Skin epidermis (tissue), 12 donors: Measurements from ENCODE around the gene KCND3.

Source experiments
- H3K27ac ChIP-seq, 21 experiments: fragments of 200-600 bp; sonication (generic) in 11 of 21; one replicate each; pipeline ENCODE4 v1.5.0; 2020; ENCODE audit warnings: mild to moderate bottlenecking in 3 of 21, inconsistent platforms in 2 of 21, moderate library complexity in 2 of 21
- H3K4me3 ChIP-seq, 7 experiments: fragments of 200-600 bp; sonication (generic) in 2 of 7; one replicate each; pipeline ENCODE4 v1.5.0; 2020; ENCODE audit warnings: inconsistent platforms in 2 of 7, mild to moderate bottlenecking in 2 of 7, moderate library complexity in 1 of 7

Gene KCND3

DNA sequence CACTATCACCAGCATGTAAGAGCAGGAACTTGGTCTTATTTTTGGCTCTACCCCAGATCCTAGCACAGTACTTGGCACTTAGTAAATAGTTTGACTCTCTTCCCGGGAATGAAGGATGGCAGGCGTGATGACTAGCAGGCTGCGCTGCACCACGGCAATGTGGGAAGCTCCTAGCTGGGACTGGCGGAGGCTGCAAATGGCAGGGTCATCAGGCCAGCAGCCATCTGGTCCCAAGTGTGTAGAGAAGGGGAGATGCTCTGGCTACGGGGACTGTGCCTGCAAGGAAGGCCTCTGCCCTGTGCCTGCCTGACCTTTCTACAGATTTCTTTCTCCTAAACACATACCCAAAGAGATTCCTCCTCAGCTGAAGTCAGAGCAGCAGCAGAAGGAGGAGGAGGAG is 95.0 kb downstream of the KCND3 start:
- Histone ChIP-seq H3K4me3 (no peak overlapping the region), H3K27ac (no peak overlapping the region)

DNA sequence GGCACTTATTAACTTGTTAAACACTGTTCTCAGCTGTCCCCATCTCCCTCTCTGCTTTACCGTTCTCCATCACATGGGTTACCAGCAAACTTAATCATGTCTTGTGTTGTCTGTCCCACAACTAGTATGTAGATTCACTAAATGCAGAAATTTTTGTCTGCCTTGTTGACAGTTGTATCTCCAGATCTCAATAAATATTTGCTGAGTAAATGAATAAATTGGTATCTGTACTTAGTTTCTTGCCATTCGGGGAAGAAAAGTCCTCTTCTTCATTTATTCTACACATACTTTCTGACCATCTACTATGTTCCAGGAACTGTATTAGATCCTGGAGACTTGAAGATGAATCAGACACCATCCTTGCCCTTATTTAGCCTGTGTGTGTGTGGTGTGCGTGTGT is 97.9 kb downstream of the KCND3 start:
- no peak overlapping the region for H3K27ac ChIP-seq
- H3K4me3 ChIP-seq: no peak overlapping the region

DNA sequence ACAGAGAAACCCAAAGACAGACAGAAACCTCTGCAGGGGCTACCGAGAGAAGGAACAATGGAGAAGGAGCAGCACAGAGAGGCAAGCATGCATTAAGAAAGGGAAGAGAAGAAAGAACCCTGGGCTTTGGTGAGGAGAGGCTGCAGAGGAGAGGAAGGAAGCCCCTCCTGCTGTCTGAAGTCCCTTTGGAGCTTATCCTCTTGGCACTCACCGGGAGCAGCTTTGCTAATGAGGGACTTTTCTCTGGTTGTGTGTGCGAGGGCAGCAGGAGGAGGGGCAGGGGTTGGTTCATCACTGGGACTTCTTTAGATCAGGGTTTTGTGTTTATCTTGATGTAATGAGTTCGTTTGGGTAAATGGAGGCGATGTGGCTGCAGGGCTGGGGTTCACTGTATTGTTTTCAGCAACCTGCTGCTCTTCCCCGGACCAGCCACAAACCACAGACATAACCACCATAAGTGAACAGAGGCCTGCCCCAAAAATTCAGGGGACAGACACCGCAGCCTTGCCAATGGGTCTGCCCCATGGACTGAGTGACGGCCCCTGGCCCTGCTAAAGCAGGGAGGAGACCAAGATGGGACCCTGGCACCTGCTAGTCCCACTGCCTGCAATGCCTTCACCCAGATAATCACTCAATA is 100.6 kb downstream of the KCND3 start:
- Histone ChIP-seq H3K4me3 (no peak overlapping the region), H3K27ac (no peak overlapping the region)

DNA sequence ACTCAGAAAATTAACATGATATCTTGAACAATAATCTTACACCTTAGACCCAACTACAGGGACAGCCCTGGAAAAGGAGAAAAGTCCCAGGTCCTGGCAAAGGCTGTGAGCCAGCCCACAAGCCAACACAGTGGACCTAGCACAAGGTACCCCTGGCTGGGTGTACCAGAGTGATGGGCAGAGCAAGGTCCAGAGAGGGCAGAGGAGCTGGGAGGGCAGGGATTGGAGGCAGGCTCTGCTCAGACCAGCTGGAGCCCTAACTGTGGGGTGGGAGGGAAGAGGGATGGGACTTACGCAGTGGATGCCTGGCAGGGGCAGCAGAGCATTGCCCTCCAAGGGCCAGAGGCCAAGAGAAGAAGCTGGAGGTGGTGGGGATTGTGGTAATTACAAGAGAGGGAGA is 101.6 kb downstream of the KCND3 start:
- no peak overlapping the region for H3K4me3 ChIP-seq
- no peak overlapping the region for H3K27ac ChIP-seq

DNA sequence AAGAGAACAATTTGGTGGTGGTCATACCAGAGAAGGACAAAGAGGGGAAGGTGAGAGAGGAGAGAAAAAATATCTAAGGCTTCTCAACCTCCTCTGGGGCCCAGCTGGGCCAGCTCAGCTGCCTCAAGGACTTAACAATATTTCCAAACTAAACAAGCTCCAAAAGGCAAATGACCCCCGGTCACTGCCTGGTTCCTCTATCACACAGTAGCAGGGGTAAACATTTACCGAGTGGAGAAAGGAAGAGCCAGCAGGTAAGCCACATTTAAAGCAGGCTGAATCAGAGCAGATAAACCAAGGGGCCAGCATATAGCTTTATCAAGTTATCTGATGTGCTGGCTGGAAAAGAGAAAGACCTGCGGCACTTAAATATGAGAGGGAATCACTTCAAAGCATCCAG is 102.1 kb downstream of the KCND3 start:
- Histone ChIP-seq H3K27ac (no peak overlapping the region), H3K4me3 (no peak overlapping the region)

DNA sequence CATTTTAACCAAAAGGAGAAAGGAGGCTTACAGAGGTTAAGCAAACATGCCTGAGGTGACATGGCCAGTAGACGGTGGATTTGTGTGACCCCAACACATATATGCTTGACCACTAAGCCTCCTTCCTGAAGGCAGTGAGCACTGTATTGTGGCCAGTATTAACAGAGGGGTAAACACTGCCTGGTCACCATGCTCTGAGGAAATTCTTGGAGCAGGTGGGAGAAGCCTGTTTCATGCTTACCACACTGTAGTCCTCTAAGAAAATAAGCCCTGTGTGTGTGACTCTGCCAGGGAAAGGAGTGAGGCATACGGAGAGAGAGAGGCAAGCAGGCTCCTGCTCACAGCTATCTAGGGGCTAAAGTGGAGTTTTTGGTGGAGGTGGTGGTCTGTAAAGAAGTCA is 102.7 kb downstream of the KCND3 start:
- Histone ChIP-seq H3K27ac (no peak overlapping the region), H3K4me3 (no peak overlapping the region)

DNA sequence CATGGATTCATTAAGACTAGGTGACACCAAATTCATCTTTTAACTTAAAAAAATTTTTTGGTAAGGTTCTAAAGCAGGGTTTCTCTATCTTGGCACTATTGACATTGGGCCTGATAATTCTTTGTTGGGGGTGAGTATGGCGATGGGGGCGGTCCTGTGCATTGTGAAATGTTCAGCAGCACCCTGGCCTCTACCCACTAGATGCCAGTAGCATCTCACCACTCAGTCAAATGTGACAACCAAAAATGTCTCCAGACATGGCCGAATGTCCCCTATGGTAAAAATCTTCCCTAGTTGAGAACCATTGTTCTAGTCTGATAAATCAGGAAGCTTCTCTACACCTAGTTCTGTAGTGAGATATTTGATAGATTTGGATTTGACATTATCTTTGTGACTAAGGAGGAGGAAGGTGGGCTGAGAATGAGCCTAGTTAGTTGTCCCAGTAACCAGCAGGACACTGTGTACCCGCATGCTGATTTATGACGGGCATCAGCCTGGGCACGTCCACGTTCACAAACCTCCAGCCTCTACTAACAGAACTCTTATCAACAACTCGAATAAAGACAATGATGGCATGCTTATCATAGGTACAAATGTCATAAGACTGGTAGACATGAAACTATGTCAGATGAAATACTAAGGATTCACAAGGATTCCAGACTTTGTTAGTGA is 104.6 kb downstream of the KCND3 start:
- Histone ChIP-seq H3K4me3 (no peak overlapping the region), H3K27ac (no peak overlapping the region)

DNA sequence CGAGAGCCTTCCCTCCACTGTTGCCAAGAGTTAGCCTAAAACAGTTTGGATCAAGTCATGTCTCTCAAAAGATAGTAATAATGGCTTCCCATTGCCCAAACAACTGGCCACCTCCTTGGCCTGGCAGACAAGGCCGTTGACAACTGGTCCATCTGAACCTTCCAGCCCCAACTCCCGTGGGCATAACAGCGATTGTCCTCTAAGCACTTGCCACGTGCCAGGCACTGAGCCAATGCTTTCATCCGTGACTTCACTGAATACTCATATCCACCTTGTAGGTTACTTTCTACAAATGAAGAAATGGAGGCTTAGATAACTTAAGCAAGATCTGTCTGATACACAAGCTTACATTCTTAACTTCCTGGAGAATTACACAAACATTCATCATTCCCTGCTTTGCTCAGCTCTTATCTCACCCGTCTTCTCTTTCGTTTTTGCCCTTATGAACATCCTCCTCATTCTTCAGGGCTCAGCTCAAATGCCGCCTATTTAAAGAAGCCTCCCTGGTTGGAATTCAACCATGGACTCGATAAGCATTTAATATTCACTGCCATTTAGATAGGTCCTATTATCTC is 106.4 kb downstream of the KCND3 start:
- no peak overlapping the region for H3K27ac ChIP-seq
- H3K4me3 ChIP-seq: no peak overlapping the region

DNA sequence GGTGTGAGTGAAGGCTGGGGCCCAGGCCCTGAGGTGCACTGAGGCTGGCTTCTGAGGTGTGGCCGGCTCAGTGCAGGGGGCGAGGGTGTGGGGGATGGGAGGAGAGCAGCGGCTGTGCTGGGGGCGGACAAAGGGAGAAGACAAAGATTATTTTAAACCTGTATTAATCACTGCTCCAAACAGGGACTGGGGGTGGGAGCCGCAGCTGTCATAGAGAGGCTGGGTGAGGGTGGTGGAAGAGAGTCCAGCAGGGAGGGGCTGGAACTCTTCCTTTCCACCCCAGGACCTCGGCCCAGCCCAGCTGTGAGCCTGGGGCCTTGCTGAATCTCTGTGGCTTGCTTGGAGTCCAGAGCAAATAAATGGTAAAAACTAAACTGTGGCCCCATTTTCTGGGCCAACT is 106.9 kb downstream of the KCND3 start:
- Histone ChIP-seq H3K4me3 (no peak overlapping the region), H3K27ac (no peak overlapping the region)

DNA sequence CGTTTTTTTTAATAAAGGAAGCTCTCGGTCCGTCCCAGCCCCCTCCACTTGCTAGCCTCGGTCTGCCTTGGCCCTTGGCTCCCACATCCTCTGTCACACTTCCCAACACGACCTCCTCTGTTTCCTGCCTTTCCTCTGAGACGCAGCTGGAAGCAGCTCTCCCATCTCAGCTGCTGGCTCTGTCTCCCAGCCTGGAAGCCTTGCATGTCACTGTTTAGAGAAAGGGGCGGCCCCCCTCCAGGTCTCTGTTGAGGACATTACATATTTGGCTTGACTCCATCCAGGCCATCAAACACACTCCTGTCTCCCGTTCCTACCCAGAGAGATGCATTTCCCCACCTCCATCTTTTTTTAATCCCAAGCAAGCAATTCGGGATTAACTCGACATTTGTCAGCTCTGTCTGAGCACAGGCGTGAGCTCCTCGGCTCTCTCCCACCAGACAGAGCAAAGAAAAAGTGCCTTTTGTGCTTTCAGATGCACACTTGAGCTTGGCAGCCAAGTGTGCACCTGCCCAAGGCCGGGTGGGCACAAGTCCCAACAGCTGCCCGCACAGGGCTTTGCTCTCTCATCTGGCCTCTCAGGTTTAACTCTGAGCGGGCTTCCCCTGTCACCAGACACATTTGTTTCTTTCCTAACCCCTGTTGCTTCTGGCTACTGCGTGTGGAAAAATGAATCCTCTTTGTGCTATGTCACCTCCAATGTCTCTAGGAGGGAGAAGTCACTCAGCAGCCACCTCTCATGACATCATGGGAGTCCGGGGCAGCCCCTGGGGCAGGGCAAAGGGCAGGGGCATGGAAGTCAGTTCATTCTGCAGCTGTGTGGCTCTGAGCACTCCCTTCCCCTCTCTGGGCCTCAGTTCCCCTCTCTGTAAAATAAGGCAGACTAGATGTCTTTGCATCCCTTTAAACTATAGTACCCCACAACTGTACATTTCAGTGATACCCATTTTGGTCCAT is 108.3 kb downstream of the KCND3 start:
- H3K27ac ChIP-seq: no peak overlapping the region

DNA sequence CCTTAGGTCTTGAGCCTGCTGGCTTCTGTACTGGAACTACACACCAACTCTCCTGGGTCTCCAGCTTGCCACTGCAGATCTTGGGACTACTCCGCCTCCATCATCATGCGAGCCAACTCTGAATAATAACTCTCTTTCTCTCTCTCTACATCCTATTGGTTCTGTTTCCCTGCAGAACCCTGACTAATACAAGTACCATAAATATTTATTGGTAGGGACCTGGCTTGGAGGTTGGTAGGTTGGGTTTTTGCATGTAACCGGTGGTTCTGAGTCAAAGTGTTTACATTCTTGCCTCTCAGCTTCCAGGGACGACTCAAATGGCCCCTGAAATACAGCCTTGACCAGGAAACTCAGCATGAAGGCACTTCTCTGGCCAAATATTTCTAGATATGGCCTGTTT is 110.4 kb downstream of the KCND3 start:
- Histone ChIP-seq H3K27ac (no peak overlapping the region), H3K4me3 (no peak overlapping the region)

More for the DNA sequence above, 108.3 kb downstream of the KCND3 start:
- H3K4me3 ChIP-seq: no peak overlapping the region

DNA sequence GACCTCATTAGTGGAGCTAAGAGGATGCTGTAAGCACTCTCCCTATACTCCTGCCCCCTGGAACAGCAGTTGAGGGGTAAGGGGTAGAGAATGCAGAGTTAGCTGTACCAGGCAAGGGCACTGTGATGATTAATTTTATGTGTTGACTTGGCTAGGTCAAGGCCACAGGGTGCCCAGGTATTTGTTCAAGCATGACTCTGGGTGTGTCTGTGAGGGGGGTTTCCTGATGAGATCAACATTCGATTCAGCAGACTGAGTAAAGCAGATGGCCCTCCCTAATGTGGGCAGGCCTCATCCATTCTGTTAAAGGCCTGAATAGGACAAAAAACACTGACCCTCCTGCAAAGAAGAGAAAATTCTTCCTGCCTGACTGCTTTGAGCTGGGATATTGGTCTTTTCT is 110.8 kb downstream of the KCND3 start:
- Histone ChIP-seq H3K4me3 (no peak overlapping the region), H3K27ac (no peak overlapping the region)

DNA sequence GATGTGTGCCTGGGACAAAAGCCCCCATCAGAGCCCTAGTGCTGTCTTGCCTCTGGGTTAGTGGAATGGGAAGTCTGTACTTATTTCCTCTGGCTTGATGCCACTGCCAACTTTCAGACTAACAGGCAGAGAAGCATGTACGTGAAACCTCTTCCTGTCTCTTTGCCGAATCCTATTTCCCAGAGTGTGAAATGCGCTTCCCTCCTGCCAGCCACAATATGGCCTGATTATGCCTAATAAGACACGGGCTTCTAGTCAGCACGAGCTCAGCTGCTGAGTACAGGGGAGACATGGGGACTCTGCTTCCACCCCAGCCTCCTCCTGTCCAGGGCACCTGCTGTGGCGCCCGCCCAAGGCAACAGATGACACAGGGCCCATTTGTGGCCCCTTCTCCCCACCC is 111.4 kb downstream of the KCND3 start:
- no peak overlapping the region for H3K27ac ChIP-seq
- H3K4me3 ChIP-seq: no peak overlapping the region

DNA sequence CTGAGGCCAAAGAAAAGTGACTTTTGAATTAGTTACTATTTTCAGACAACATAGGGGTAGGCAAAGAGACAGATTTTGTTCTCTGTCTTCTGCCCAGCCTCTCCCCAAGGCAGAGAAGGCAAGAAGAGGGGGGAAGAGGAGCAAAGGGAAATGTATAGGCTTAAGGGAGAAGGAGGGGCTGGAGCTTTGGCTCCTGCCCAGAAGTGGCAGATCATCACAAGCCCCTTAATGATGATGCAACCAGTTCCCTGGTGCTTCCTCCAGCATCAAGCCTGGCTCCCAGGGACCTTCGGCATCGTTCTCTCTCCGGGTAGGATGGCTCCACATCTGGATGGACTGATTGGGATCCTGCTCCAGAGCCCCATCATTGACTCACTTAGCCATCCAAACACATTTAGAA is 112.8 kb downstream of the KCND3 start:
- Histone ChIP-seq H3K27ac (no peak overlapping the region), H3K4me3 (no peak overlapping the region)

DNA sequence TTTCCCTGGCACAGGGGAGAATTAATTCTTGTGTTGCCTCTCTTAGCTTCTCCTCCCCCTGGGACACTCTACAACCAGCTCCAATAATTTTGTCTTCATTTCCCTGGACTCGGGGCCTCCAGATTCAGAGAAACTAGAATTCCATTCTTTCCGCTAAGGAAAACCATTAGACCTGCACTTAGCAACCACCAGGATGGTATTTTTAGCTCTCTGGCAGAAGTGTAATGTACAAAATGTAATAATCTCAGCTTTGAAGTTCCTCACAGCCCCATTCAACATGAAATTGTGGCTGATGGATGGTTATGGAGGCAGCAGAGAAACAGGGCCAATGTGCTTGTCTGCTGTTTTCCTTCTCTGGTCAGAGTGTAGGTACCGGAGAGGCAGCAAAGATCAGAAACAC is 113.8 kb downstream of the KCND3 start:
- H3K27ac ChIP-seq: no peak overlapping the region

DNA sequence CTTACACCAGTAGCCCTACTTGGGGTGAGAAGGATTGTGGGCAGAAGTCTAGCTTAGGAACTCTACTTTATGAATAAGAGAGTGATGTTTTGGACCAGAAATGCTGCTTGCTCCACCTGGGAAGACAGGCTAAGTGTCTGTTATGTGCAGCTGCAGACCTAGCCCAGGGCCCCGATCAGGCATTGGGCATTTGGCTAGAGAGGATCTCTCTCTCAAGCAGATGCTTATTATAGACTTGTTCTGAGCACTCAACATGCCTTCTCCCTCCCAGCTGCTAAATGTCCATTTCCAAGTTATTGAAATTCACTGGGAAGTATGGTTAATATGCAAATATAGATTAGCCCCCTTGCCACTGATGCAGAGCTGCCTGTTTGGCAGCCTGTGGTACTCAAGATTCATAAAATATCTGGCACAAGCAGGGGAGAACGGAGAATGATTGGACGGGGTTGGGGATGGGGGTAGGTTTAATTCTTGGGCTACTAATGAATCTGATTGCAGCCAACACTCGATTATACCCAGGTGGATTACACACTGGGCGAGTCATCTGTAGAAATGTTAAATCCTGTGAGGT is 115.9 kb downstream of the KCND3 start:
- Histone ChIP-seq H3K4me3 (no peak overlapping the region), H3K27ac (no peak overlapping the region)

More for the DNA sequence above, 113.8 kb downstream of the KCND3 start:
- no peak overlapping the region for H3K4me3 ChIP-seq

DNA sequence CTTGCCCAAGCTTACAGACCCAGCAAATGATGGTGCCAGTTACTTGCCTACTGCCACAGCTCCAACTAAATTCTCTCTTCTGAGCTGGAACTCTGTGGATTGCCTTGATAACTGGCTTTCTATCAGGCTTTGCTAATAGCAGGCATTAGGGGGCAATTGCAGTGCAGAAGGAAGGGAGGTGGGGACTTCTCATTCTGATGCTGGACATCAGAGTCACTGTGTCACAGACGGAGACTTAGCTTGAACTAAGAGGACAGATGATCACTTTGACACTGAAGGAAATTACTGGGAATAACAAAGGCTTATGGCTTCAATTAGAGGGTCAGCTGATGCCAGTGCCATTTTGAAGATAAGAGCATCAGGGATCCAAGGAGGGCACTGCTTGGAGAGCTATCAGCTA is 119.3 kb downstream of the KCND3 start:
- no peak overlapping the region for H3K27ac ChIP-seq
- H3K4me3 ChIP-seq: no peak overlapping the region

DNA sequence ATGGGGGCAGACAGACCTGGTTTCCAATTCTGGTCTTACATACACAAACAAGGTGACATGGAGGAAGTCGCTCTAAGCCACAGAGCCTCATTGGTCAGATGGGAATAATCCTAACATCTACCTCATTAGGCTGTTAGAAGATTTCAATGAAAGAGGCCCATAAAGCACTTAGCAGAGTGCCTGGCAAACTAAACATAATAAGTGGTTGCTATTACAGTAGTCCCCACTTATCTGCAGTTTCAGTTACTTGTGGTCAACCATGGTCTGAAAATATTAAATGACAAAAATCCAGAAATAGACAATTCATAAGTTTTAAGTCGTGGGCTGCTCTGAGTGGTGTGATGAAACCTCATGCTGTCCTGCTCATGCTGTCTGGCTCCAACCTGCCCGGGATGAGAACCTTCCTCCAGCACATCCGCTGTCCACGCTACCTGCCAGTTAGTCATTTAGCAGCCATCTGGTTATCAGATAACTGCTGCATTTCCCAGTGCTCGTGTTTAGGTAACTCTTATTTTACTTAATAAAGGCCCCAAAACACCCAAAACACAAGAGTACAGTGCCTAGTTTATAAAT is 121.5 kb downstream of the KCND3 start:
- Histone ChIP-seq H3K4me3 (no peak overlapping the region), H3K27ac (no peak overlapping the region)

DNA sequence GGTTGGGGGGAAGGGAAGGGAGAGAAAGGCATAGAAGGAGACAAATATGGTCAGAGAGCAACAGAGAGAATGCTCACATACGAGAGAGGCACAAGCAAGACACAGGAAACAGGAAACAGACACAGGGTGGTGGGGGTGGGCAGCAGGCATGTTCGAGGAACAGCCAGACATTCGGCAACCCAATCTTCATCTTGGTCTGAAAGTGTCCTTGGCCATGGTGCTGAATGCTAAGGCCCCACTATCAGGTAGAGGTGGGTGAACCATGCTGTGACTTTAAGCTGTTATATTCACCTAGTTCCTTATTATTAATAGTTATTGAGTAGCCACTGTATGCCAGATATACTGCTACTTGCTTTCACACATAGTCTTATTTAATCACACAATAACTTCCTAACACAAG is 124.6 kb downstream of the KCND3 start:
- no peak overlapping the region for H3K27ac ChIP-seq
- H3K4me3 ChIP-seq: no peak overlapping the region

DNA sequence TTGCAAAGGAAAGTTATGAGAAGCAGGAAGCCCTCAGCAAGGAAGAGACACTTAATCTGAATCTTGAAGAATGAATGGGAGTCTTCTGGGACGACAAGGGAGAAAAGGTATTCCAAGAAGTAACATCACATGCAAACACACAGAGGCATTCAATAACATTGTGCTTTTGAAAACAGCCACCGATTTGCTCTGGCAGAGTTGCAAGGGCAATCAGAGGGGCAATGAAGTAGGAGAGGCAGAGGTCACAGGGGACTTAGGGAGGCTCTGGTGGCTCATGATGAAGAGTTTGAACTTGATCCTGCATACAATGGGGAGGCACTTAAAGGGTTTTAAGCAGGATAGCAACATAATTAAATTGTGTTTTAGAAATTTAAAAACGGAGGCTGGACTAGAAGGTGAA is 126.1 kb downstream of the KCND3 start:
- Histone ChIP-seq H3K27ac (no peak overlapping the region), H3K4me3 (no peak overlapping the region)
